Hindlimb muscle (tissue), 1 donor: ENCODE results near the gene OR8K3. TPM values are rescaled to one million over a fixed set of nuclear protein-coding genes. Genes with fewer than 3 reads are reported as not detected.

Source experiments
- DNase-seq: peaks from one replicate; pipeline ENCODE4 v3.0.0-alpha.2; 2013
- polyA plus RNA-seq: library from polyadenylated mRNA; unstranded; fragments of 120-200 nt; gene quantifications from one replicate; pipeline ENCODE4 v1.2.1, GENCODE V29; 2013; ENCODE audit not compliant: insufficient read length

OR8K3 gene
- polyA plus RNA-seq, result not detected

- no peak for DNase-seq
Measured at GRCh38 chr11:56314844-56315243, at the start of gene OR8K3. Gene OR8K3, plus strand, starts transcription at chr11:56315144. Its CDS starts 3,163 bp downstream, at chr11:56318307.

- DNase-seq, result no peak
Measured at GRCh38 chr11:56271092-56271491, 43.9 kb upstream of the OR8K3 start.

GRCh38 chr11:56273854-56274253, 41.1 kb upstream of the OR8K3 start, which contains the start of gene OR5T1:
Gene OR5T1, plus strand, starts transcription at chr11:56274154. Its CDS starts 1,485 bp downstream, at chr11:56275639.
- no peak for DNase-seq

GRCh38 chr11:56292154-56292553, 22.8 kb upstream of the OR8K3 start, which contains the start of gene OR8H1:
Gene OR8H1, minus strand, starts transcription at chr11:56292254. Its CDS starts 1,192 bp downstream, at chr11:56291062.
- no peak for DNase-seq

GRCh38 chr11:56296898-56297297, 18.0 kb upstream of the OR8K3 start:
- DNase-seq, result no peak

GRCh38 chr11:56307836-56308235, 7.1 kb upstream of the OR8K3 start:
- no peak for DNase-seq

- DNase-seq, result no peak
Measured at GRCh38 chr11:56331861-56332491, 17.0 kb downstream of the OR8K3 start.

GRCh38 chr11:56333156-56333555, 18.2 kb downstream of the OR8K3 start:
- no peak for DNase-seq

GRCh38 chr11:56340289-56340688, 25.3 kb downstream of the OR8K3 start:
- no peak for DNase-seq

GRCh38 chr11:56345739-56346138, 30.8 kb downstream of the OR8K3 start, which contains the start of gene OR8K1:
Gene OR8K1, plus strand, starts transcription at chr11:56346039. Its CDS starts 0 bp downstream, at chr11:56346039.
- DNase-seq, result no peak

GRCh38 chr11:56353991-56354390, 39.0 kb downstream of the OR8K3 start, which contains the start of gene OR8J1:
Gene OR8J1, plus strand, starts transcription at chr11:56354291. Its CDS starts 5,956 bp downstream, at chr11:56360247.
- no peak for DNase-seq

Other genes with a start within 250 kb of the OR8K3 start
- gene OR8I2, start 221.8 kb upstream of the OR8K3 start, polyA plus RNA-seq, result not detected
- gene OR8H2, start 211.5 kb upstream of the OR8K3 start, polyA plus RNA-seq, result not detected
- gene OR8H3, start 192.8 kb upstream of the OR8K3 start, polyA plus RNA-seq, result not detected
- gene OR8J3, start 174.9 kb upstream of the OR8K3 start, polyA plus RNA-seq, result not detected
- not detected for gene OR8K5, start 154.8 kb upstream of the OR8K3 start, polyA plus RNA-seq
- gene OR5J2, start 138.5 kb upstream of the OR8K3 start, polyA plus RNA-seq, result not detected
- gene OR5T2, start 80.9 kb upstream of the OR8K3 start, polyA plus RNA-seq, result not detected
- not detected for gene OR5T3, start 62.9 kb upstream of the OR8K3 start, polyA plus RNA-seq
- gene OR5T1, start 41.0 kb upstream of the OR8K3 start, polyA plus RNA-seq, result not detected
- gene OR8H1, start 22.9 kb upstream of the OR8K3 start, polyA plus RNA-seq, result not detected
- gene OR8K1, start 30.9 kb downstream of the OR8K3 start, polyA plus RNA-seq, result not detected
- not detected for gene OR8J1, start 39.1 kb downstream of the OR8K3 start, polyA plus RNA-seq
- gene OR8U1, start 60.5 kb downstream of the OR8K3 start, polyA plus RNA-seq, result not detected
- gene OR5AL1, start 97.6 kb downstream of the OR8K3 start, polyA plus RNA-seq, result not detected
- not detected for gene OR5M3, start 158.2 kb downstream of the OR8K3 start, polyA plus RNA-seq
- gene OR5M8, start 176.2 kb downstream of the OR8K3 start, polyA plus RNA-seq, result not detected
- gene OR5M11, start 228.1 kb downstream of the OR8K3 start, polyA plus RNA-seq, result not detected